Glutamatergic neuron (in vitro differentiated cells): Measurements from ENCODE around the gene TSC22D4. TPM values are rescaled to one million over a fixed set of nuclear protein-coding genes. Genes with fewer than 3 reads are reported as not detected.
A peak's percentile ranks its signal among the peaks of the same experiment; 100 is the strongest.

Source experiments
- DNase-seq: peaks from one replicate; pipeline ENCODE4 v3.0.0; 2022
- H3K27ac Mint-ChIP-seq: one replicate; pipeline ENCODE4 v1.8.0; 2020; ENCODE audit warnings: mild to moderate bottlenecking, mixed read lengths, inconsistent platforms; ENCODE audit not compliant: unreplicated experiment
- H3K27me3 Mint-ChIP-seq: one replicate; pipeline ENCODE4 v1.8.0; 2020; ENCODE audit warnings: mild to moderate bottlenecking, moderate library complexity, mixed read lengths, inconsistent platforms; ENCODE audit not compliant: unreplicated experiment
- H3K36me3 Mint-ChIP-seq: one replicate; pipeline ENCODE4 v1.8.0; 2020; ENCODE audit warnings: mild to moderate bottlenecking, mixed read lengths, inconsistent platforms; ENCODE audit not compliant: unreplicated experiment
- H3K4me1 Mint-ChIP-seq: one replicate; pipeline ENCODE4 v1.8.0; 2020; ENCODE audit warnings: mild to moderate bottlenecking, low read depth, mixed read lengths, inconsistent platforms; ENCODE audit not compliant: unreplicated experiment
- H3K4me3 Mint-ChIP-seq: one replicate; pipeline ENCODE4 v1.8.0; 2020; ENCODE audit warnings: mild to moderate bottlenecking, mixed read lengths, inconsistent platforms; ENCODE audit not compliant: unreplicated experiment
- H3K9me3 Mint-ChIP-seq: one replicate; pipeline ENCODE4 v1.8.0; 2020; ENCODE audit warnings: mild to moderate bottlenecking, moderate library complexity, mixed read lengths, inconsistent platforms; ENCODE audit not compliant: unreplicated experiment
- CTCF ChIP-seq: fragments of 200-600 bp; sonication (generic); IDR thresholded peaks from one replicate; pipeline ENCODE4 v1.5.0; 2021; ENCODE audit not compliant: partially characterized antibody, unreplicated experiment
- total RNA-seq: library from RNA; stranded (reverse); fragmentation: NEBNext Ultra II Directional; extraction: Animal tissue kit (Norgen Biotek cat#: 25700); gene quantifications from one replicate; pipeline ENCODE4 v1.2.1, GENCODE V29; 2021; ENCODE audit not compliant: unreplicated experiment

The TSC22D4 gene
- total RNA-seq, 1 donor from 2014 or later: 39.6 TPM

- Mint-ChIP-seq H3K4me1 (peaks cover 8% of the 10 kb centered on the region), H3K36me3 (no peaks in the 10 kb centered on the region), H3K9me3 (peaks cover 10% of the 10 kb centered on the region), H3K27ac (peak overlapping the region; percentile 33), H3K27me3 (peaks cover 4% of the 10 kb centered on the region), H3K4me3 (peak overlapping the region; percentile 46)
- no peak for DNase-seq
- TF ChIP-seq CTCF: no peak
Measured at GRCh38 chr7:100437150-100438100, 41.6 kb downstream of the TSC22D4 start.

GRCh38 chr7:100435401-100436304 lies 43.4 kb downstream of the TSC22D4 start:
- DNase-seq: peak; percentile 46
- peaks cover 8% of the 10 kb centered on the region for H3K4me1 Mint-ChIP-seq
- no peak overlapping the region for H3K27ac Mint-ChIP-seq
- H3K27me3 Mint-ChIP-seq: peaks cover 5% of the 10 kb centered on the region
- TF ChIP-seq CTCF: no peak
- H3K9me3 Mint-ChIP-seq: peaks cover 12% of the 10 kb centered on the region
- H3K36me3 Mint-ChIP-seq: no peaks in the 10 kb centered on the region
- H3K4me3 Mint-ChIP-seq: peak overlapping the region; percentile 91

GRCh38 chr7:100434297-100435144 lies 44.5 kb downstream of the TSC22D4 start:
- no peaks in the 10 kb centered on the region for H3K36me3 Mint-ChIP-seq
- H3K4me3 Mint-ChIP-seq: peak overlapping the region; percentile 89
- DNase-seq: no peak
- no peak for TF ChIP-seq CTCF
- peak overlapping the region; percentile 10 for H3K27ac Mint-ChIP-seq
- peaks cover 8% of the 10 kb centered on the region for H3K4me1 Mint-ChIP-seq
- peaks cover 15% of the 10 kb centered on the region for H3K9me3 Mint-ChIP-seq
- peaks cover 9% of the 10 kb centered on the region for H3K27me3 Mint-ChIP-seq

DNA sequence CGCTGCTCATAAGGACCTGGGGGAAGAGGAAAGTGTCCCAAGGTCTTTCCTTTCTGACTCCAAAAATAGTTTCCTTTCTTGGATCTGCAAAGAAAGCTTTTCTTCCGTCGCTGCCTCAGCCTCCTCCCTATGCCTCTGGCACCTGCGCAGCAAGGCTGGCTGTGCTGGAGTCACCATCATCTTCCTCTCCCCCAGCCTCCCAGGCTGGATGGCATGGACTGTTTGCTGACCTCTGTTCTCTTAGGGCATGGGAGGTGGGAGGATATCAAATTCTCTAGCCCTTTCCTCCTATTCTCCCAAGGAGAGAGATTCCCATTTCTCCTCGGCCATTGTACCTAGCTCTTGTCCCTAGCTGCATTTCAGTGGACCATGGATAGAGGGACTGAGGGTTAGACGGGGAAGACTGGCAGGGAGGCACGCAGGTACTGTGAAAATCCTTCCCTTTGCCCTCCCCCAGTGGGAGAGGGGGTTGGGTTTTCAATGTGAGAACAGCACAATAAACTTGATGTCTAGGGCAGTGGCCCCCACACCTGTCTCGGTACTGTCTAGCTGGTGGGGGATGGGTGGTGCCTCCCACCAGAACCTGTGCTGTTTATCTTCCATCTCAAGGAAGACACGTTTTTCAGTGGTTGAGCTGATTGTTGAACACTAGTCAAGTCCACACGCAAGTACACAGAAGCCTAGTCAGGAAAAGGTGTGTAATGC lies 45.3 kb downstream of the TSC22D4 start:
- Mint-ChIP-seq H3K9me3 (peaks cover 23% of the 10 kb centered on the region), H3K27ac (peak overlapping the region; percentile 72), H3K4me1 (peaks cover 8% of the 10 kb centered on the region), H3K4me3 (no peak overlapping the region), H3K36me3 (no peaks in the 10 kb centered on the region), H3K27me3 (peaks cover 17% of the 10 kb centered on the region)
- DNase-seq: no peak
- TF ChIP-seq CTCF: no peak
